ENCODE measurements around the gene CFAP97. TPM values are rescaled to one million over a fixed set of nuclear protein-coding genes. Genes with fewer than 3 reads are reported as not detected.

Gene CFAP97
- total and polyA plus RNA-seq, 9 of the 15 experiments (the other 6 are each of a cell fraction or from before 2014, with no cell fraction given), result 17.3 to 57.8 (median 44.4) TPM

DNA sequence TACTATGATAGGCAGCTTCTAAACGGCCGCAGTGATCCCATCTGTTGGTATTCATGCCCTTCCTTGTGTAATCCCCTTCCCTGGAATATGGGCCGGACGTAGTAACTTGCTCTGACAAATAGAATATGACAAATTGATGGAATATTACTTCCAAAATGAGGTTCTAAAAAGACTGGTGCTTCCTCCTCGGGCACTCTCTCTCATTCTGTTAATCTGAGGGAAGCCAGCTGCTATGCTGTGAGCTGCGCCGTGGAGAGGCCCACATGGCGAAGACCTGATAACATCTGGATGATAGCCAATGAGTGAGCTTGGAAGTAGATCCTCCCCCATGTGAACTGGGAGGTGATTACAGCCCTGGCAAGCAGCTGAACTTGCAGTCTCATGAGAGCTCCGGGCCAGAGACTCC, 88.0 kb downstream of the CFAP97 start (continued):
- peak in 1 of 3 experiments; percentile 43 for TF ChIP-seq YY1 (IDR thresholded peaks at IDR 0.05; ENCODE audit: borderline replicate concordance in 1 of 3, control insufficient read depth in 1 of 3, extremely low read depth in 1 of 3, insufficient read depth in 3 of 3, insufficient read length in 1 of 3, insufficient replicate concordance in 2 of 3, low read depth in 1 of 3, low read length in 2 of 3)
- peak; percentile 60; the same call in 1 of the 2 replicates for TF ChIP-seq TAL1 (IDR thresholded peaks at IDR 0.05)
- TF ChIP-seq ZNF311 (CRISPR knock-in tag; IDR thresholded peaks at IDR 0.05), result no peak
- peak; percentile 74 for TF ChIP-seq TEAD4 (IDR thresholded peaks at IDR 0.05; ENCODE audit: low read length)
- TF ChIP-seq TEAD4 (CRISPR knock-in tag; IDR thresholded peaks at IDR 0.05; ENCODE audit: borderline replicate concordance), result no peak
- TF ChIP-seq MYNN (IDR thresholded peaks at IDR 0.05), result peak; percentile 61; the same call in 1 of the 2 replicates
- TF ChIP-seq MYNN (CRISPR knock-in tag; IDR thresholded peaks at IDR 0.05), result no peak
- TF ChIP-seq, protein P1, sequence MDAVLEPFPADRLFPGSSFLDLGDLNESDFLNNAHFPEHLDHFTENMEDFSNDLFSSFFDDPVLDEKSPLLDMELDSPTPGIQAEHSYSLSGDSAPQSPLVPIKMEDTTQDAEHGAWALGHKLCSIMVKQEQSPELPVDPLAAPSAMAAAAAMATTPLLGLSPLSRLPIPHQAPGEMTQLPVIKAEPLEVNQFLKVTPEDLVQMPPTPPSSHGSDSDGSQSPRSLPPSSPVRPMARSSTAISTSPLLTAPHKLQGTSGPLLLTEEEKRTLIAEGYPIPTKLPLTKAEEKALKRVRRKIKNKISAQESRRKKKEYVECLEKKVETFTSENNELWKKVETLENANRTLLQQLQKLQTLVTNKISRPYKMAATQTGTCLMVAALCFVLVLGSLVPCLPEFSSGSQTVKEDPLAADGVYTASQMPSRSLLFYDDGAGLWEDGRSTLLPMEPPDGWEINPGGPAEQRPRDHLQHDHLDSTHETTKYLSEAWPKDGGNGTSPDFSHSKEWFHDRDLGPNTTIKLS (IDR thresholded peaks at IDR 0.05; ENCODE audit: borderline replicate concordance, low read depth), result peak; percentile 57; the same call in 1 of the 2 replicates
- peak; percentile 23; the same call in 1 of the 2 replicates for TF ChIP-seq STAT5A (IDR thresholded peaks at IDR 0.05; ENCODE audit: borderline replicate concordance, low read length)
- TF ChIP-seq FOS (IDR thresholded peaks at IDR 0.05; ENCODE audit: extremely low read depth, insufficient read length), result peak; percentile 51
- TF ChIP-seq SMC3 (conservative IDR thresholded peaks at IDR 0.05; ENCODE audit: insufficient read depth, low read depth, low read length), result no peak
- TF ChIP-seq MTA2 (IDR thresholded peaks at IDR 0.05; ENCODE audit: low read depth), result 0 out of 2 replicates have a peak, but pooled peaks have one; percentile 24
- TF ChIP-seq, protein P2, sequence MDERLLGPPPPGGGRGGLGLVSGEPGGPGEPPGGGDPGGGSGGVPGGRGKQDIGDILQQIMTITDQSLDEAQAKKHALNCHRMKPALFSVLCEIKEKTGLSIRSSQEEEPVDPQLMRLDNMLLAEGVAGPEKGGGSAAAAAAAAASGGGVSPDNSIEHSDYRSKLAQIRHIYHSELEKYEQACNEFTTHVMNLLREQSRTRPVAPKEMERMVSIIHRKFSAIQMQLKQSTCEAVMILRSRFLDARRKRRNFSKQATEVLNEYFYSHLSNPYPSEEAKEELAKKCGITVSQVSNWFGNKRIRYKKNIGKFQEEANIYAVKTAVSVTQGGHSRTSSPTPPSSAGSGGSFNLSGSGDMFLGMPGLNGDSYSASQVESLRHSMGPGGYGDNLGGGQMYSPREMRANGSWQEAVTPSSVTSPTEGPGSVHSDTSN (CRISPR knock-in tag; IDR thresholded peaks at IDR 0.05; ENCODE audit: low read depth), result no peak
- TF ChIP-seq, protein P2 (tag; conservative IDR thresholded peaks at IDR 0.05; ENCODE audit: low read depth), result 0 out of 2 replicates have a peak, but pooled peaks have one; percentile 30
- peak; percentile 50 for TF ChIP-seq CBFA2T2 (conservative IDR thresholded peaks at IDR 0.05)
- peak; percentile 77 for TF ChIP-seq CBFA2T3 (IDR thresholded peaks at IDR 0.05)
- TF ChIP-seq, protein P3, sequence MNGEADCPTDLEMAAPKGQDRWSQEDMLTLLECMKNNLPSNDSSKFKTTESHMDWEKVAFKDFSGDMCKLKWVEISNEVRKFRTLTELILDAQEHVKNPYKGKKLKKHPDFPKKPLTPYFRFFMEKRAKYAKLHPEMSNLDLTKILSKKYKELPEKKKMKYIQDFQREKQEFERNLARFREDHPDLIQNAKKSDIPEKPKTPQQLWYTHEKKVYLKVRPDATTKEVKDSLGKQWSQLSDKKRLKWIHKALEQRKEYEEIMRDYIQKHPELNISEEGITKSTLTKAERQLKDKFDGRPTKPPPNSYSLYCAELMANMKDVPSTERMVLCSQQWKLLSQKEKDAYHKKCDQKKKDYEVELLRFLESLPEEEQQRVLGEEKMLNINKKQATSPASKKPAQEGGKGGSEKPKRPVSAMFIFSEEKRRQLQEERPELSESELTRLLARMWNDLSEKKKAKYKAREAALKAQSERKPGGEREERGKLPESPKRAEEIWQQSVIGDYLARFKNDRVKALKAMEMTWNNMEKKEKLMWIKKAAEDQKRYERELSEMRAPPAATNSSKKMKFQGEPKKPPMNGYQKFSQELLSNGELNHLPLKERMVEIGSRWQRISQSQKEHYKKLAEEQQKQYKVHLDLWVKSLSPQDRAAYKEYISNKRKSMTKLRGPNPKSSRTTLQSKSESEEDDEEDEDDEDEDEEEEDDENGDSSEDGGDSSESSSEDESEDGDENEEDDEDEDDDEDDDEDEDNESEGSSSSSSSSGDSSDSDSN (IDR thresholded peaks at IDR 0.05; ENCODE audit: borderline replicate concordance in 1 of 2, low read depth in 2 of 2, low read length in 2 of 2), result no peak
